Erythroblast (primary cell): ENCODE measurements around the gene CCDC63.

Source experiments
- GATA1 ChIP-seq: IDR thresholded peaks from 2 replicates; pipeline ENCODE4 v1.6.1; 2011; ENCODE audit warnings: low read depth, mild to moderate bottlenecking, control low read depth, low read length, moderate library complexity
- POLR2A ChIP-seq: IDR thresholded peaks from 2 replicates; pipeline ENCODE4 v1.6.1; 2011; ENCODE audit warnings: mild to moderate bottlenecking, low read length

DNA sequence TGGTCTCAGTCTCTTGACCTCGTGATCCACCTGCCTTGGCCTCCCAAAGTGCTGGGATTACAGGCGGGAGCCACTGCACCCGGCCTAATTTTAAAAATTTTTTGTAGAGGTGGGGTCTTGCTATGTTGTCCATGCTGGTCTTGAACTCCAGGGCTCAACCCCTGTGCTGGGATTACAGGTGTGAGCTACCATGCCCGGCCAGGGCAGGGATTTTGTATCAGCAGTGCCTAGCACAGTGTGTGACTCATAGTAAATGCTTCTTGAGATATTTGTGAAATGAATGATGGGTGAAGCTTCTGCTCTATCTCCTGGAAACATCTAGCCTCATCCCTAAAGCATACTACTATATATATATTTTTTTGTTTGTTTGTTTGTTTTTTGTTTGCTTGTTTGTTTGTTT lies 36.5 kb downstream of the CCDC63 start:
- TF ChIP-seq POLR2A (no peak), GATA1 (no peak)
